GM19351 (cell line): Measurements from ENCODE around the gene UBE2U.
"Not testable (repeated sequence)": the region's sequence is repeated elsewhere in the genome, so short reads cannot be mapped to it uniquely, and the experiment has no call there.

ENCODE experiments used
- ATAC-seq: cut with Tn5 transposase; IDR thresholded peaks from one replicate; pipeline ENCODE4 v1.9.1; 2021; ENCODE audit warnings: mild to moderate bottlenecking, moderate library complexity; ENCODE audit not compliant: unreplicated experiment

Gene UBE2U

DNA sequence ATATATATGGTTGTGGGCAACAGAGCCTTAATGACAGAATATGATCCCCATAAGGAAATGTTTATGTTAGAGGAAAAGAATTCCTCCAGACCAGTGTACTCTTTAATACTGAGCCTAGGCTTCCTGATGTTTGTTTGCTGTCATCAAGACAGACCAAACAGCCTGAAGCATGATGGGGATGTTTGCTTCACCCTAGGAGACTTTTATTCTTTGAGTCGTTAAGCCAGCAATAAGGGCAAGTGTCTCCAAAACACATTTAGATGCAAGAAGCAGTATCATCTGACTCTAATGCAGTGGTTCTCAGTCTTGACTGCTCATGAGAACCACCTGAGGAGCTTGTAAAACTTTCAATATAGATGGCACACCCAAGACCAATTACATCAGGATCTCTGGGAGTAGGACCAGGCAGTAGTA, 33.1 kb downstream of the UBE2U start:
- ATAC-seq = no peak

DNA sequence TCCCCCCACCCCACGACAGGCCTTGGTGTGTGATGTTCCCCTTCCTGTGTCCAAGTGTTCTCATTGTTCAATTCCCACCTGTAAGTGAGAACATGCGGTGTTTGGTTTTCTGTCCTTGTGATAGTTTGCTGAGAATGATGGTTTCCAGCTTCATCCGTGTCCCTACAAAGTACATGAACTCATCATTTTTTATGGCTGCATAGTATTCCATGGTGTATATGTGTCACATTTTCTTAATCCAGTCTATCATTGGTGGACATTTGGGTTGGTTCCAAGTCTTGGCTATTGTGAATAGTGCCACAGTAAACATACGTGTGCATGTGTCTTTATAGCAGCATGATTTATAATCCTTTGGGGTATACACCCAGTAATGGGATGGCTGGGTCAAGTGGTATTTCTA, 36.1 kb downstream of the UBE2U start:
- not testable (repeated sequence) for ATAC-seq

DNA sequence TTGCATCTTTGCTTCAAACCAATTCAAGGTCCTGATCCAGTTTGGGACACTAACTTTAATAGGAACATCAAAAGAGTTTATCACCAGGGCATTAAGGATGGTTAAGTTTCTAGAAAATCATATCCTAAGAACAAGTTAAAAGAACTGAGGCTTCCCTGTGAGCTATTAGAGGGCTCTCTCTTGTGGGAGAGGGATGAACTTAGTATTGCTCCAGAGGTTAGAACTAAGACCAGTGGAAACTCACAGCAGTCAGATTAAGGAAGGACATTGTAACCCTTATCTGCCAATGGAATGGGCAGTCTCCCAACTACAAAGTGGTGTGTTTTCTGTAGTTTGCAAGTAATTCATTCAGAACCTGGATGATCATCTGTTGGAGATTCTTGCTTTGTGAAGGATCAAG, 36.8 kb downstream of the UBE2U start:
- ATAC-seq = no peak

DNA sequence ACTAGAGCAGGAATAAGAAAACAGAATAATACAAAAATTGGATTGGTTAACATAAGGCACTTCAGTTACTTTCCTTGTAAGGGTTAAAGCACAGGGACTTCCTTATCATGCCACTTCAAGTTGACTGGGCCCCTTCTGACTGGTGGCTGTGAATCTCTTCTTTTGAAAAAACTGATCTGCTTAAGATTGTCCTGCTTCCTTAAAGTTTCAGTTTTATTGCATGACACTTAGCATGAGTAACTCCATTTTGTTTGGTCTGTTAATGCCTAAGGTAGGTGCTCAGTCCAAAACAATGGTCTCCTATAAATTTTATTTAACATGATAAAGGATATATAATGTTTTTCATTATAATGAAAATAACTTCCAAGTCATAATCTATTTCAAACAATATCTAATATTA, 37.6 kb downstream of the UBE2U start:
- no peak for ATAC-seq

DNA sequence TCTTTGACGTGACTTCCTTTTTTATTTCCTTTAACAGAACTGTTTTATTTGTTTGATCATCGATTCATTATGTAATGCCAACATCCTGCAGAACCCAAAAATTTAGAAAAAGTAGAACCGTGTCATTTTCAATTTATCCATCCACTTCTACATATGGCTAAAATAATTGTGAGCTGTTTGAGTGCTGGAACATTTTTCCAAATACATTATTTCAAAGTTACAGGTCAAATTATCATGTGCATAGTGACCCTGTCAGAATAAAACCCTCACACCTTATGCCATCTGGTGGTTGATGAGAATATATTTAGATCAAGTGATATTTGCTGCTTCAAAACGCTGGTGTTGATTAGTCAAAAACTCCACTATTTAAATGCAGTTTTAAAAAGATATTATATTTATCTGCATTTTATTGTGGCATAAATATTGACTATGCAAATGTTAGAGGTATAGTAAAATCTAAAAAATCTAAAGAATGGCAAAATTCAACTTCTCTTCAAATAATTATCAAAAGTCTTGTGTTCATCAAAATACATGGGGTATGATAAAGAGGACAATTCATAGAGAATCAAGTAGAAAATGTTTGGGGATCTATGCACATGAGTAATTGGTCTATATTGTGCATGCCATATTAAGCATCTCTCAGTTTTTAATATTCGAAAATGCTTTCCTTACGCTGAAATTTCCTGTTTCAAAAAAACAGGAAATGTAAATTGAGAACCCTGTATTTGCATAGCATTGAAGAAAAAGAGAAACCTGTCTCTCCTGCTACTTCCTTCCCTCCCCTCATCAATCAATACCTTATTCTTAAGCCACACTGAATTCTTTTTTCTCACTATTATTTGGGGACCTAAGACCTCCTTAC, 39.7 kb downstream of the UBE2U start:
- ATAC-seq = peak; percentile 52

DNA sequence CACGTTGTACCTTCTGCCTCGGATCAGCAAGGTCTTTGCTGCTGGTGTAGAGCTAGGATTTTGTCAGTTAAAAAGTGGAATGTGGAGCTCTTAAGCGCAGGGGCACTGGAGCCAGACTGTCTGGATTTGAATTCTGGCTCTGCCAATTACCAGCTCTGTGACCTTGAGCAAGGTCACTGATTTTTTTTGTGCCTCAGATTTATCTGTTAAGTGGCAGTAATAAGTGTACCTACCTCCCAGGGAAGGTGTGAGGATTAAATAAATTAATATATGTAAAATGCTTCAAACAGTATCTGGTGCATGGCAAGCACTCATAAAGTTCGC, 40.3 kb downstream of the UBE2U start:
- peak; percentile 5 for ATAC-seq

DNA sequence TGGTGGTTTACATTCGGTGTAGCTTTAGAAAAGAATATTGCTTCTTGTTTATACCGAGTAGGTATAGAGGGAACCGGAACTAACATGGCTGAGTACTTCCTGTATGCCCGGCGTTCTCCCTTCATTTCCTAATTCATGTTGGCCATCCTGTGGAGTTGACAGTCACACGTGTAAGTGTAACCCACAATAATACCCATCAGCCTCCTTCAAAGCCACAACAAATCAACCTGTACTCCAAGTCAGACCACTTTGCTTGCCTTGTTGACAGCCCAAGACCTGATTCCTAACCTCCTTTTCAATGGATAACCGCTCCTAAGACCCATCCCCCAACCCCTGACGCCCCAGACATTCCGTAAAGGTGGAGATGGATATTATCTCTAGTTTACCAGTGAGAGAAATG, 42.1 kb downstream of the UBE2U start:
- no peak for ATAC-seq

DNA sequence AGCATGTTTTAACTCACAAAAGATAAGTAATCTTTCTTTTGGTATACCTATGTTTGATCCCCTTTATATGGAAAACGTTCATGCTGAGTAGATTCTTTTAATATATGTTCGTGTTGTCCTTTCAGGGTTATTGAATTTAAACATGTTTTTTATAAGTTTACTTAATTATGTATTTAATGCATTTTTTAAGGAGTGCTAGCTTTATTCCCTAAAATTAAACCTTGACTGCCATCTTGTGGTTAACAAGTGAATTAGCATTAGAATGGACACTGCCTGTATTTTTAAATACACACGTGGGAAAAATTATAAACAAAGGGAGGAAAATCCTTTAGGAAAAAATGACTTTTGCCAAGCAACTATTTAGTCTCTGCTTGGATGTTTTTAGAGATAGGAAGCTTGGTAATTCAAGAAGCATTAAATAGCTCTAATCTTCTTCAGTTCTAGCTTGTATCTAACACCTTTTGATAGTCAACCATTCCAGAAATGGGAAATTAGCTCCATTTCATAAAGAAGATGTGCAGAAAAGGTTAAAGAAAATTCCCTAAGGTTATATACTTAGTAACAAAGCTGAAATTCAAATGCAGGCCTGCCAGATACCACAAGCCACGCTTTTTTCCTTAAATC, 43.0 kb downstream of the UBE2U start:
- no peak for ATAC-seq

DNA sequence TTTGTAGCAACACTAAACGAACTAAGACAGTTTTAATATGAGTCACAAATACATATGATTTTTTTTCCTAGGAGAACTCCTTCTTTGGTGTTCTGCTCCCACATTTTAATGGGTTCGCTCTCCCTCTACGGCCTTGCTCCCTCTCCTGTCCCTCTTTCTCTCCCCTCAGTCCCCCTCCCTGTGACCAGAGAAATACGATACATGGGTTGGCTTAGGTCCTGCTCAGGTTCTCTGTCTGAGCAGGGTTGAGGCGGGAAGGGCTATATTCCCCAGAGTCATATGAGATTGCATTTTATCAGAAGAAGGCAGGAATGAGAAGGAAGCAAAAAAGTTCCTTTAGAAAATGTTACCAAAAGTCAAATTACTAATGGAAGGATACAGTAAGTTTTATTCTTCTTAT, 44.6 kb downstream of the UBE2U start:
- no peak for ATAC-seq

DNA sequence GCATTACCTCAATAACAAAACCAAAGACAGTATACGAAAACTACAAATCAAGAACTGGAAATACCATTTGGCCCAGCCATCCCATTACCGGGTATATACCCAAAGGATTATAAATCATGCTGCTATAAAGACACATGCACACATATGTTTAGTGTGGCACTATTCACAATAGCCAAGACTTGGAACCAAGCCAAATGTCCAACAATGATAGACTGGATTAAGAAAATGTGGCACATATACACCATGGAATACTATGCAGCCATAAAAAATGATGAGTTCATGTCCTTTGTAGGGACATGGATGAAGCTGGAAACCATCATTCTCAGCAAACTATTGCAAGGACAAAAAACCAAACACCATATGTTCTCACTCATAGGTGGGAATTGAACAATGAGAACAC, 47.0 kb downstream of the UBE2U start:
- not testable (repeated sequence) for ATAC-seq

DNA sequence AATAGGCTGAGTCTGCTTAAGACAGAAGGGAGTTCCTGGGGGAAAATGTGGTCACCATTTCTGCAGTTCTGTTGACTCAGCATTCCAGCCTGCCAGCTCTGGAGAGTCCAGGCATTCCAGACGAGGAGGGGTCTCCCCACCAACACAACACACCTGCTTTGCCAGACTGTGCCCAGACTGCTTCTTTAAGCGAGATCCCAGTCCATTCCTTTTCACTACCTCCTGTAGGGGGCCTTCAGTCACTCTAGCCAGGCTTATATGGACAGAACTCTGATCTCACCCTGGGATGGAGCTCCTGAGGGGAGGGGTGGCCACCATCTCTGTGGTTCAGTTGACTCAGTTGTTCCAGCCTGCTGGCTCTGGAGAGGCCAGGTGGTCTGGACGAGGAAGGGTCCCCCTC, 48.5 kb downstream of the UBE2U start:
- ATAC-seq = no peak

DNA sequence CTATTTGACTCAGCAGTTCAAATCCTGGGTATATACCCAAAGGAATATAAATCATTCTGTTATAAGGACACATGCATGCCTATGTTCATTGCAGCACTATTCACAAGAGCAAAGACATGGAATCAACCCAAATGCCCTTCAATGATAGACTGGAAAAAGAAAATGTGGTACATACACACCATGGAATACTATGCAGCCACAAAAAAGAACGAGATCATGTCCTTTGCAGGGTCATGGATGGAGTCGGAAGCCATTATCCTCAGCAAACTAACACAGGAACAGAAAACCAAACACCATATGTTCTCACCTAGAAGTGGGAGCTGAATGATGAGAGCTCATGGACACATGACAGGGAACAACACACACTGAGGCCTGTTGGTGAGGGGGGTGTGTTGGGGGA, 53.8 kb downstream of the UBE2U start:
- ATAC-seq = not testable (repeated sequence)

DNA sequence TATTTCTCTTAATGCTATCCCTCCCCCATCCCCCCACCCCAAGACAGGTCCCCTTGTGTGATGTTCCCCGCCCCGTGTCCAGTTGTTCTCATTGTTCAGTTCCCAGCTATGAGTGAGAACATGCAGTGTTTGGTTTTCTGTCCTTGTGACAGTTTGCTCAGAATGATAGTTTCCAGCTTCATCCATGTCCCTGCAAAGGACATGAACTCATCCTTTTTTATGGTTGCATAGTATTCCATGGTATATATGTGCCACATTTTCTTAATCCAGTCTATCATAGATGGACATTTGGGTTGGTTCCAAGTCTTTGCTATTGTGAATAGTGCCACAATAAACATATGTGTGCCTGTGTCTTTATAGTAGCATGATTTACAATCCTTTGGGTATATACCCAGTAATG, 55.0 kb downstream of the UBE2U start:
- not testable (repeated sequence) for ATAC-seq

DNA sequence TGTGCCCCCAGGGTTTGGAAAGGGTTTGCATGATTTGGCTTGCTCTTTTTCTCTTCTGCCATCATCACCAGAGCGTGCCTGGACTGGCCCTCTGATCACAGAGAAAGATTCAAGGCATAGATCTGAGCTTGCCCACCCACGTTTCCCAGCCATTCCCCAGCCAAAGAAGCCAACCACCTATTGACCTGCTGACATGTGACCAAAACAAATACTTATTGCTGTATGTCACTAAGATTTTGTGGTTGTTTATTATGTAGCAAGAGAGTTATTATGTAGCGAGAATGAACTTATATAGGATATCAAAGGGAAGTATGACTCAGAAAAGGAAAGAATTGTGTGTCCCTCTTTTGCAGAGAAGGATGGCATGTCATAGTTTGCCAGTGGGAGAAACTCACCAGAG, 59.9 kb downstream of the UBE2U start:
- no peak for ATAC-seq

DNA sequence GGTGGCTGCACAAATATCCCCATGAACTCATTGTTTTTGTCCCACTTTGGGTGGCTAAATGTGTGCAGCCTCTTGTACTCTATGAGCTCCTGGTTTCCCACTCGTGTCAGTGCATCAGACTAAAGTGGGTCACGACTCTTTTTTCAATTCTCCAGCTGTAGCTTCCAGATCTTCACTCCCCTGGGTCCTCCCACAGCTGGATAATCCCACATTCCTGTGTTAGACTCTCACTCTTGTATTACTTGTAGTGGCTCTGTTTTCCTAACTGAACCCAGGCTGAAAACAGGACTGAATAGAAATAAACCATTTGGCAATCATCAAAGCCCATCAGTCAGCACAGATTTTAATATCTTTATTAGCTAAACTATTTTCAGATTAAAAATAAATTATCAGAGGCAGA, 60.4 kb downstream of the UBE2U start:
- no peak for ATAC-seq

DNA sequence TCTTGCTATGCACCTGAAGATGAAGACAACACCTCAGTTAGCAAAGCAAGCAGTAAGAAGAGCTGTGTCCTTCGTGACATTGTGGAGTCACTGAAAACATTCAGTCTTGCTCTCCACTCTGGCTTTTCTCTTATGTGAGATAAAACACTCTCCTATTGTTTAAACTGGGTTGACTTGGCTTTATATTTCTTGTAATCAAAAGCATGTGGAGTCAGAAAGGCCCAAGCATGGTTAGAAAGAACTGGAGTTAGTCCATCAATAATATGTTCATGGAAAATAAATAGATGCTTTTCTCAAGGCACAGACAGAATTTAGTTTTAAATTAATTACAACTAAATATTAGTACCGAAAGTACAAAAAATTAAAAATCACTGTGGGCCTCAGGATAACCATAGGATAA, 61.7 kb downstream of the UBE2U start:
- ATAC-seq = no peak

DNA sequence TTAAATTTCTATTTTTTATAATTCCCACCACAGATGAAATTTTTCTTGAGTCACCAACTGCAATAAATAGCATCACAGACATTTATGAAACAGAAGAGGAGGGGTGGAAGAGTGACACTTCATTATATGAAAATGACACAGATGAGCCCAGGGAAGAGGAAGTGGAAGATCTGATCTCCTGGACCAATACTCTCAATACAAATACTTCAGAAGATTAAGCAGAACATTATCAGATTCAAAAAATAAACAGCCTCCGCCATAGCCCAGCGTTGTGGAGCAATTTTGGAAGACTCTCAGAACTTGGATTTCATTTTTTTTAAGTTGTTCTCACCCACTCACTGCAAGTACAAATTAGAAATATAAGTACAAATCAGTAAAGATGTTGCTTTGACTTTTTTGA, 63.6 kb downstream of the UBE2U start:
- ATAC-seq = no peak

DNA sequence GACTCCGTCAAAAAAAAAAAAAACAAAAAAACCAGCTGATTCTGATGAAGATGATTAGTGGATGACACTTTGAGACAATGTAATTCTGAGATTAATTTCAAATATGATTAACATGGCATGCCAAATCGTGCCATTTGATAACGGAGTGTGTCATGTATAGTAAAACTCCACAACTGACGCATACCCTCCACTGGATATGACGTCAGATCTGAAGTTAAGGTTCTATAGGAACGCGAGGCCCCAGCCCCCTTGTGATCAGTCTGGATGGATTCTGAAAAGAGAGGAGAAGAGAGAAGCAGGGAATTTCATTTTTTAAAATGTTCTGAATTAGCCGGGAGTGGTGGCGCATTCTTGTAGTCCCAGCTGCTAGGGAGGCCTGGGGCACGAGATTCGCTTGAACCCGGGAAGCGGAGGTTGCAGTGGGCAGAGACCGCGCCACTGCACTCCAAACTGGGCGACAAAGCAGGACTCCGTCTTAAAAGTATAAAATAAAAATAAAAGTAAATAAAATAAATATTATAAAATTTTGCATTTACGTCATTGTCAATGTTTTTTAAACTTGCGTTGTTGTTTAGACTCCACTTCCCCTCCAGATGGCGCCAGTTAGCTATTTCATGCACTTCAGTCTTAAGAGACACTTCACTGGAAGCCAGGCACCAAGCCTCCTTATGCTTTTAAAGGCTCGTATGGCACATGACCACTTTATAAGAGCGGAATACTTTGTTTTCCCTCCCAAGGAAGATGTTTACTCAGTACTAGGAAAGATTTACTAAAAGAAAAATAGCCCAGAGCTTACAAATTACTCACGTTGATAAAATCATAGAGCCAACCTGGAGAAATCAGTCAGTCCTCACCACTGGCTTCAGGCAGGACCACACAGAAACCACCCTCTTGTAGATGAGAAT, 65.5 kb downstream of the UBE2U start:
- peak; percentile 94 for ATAC-seq

DNA sequence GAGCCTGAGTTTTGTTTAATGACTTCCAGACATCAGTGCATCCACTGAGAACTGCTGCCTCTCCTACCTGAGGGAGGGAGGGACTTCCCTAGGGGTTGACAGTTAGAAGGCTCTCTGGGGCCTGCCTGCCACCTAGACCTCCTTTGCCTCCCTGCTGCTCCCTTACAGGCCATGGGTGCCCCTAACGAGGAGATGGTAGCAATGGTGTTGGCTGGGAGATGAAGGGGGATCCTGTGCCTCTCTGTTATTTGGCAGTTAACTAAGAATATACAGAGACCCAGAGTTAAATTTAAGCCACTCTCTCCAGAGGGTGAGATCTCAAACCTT, 66.1 kb downstream of the UBE2U start:
- ATAC-seq = peak; percentile 33

DNA sequence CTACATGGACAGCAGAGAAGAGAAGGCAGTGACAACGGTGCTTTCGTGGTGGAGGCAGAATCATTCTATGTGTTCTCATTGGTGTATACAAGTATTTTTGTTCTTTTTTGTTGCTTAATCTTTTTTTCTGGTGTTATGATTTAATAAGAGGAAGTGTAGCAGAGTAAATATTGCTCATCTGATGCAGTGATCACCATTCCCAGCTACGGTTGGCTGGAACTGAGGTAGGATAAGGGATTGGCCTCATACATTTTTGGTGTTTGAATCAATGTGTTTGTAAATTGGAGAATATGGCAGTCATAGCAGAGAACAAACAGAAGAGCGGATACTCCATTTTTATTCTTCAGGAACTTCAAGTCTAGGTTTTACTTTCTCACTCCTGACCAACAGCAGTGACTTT, 76.6 kb downstream of the UBE2U start:
- no peak for ATAC-seq

DNA sequence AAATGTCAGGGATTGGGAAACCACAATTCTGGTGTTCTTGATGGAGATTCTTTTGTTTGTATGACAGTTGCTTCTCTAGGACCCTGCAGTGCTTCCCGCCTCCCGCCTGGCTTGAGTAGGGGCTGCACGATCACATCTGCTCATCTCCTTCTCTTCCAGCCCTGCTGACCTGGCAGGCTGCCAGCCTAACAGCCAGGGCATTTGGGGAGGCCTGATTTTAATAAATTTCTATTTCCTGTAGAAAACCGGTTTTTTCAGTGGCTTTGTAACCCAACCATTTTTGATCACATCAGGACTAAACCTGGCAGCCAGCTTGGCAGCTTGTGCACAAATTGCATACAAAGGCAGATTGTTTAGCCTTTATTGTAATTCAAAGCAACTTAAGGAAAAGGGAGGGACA, 78.9 kb downstream of the UBE2U start:
- no peak for ATAC-seq

DNA sequence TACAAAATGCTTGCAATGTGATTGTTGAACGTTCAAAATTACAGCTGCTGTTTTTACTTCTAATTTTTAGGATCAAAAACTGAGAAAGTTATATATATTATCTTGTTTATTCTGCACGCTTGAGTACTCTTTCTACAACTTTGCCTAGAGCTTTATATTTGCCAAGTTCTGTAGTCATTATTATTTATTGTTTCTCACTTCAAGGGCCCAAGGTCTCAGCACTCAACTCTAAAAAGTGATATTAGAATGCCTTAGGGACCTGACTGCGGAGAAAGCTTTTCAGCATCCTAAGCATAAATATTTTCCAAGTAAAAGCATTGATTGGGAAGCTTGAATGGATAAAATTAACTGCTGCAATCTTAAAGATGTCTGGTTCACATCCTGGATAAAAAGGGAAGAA, 83.6 kb downstream of the UBE2U start:
- no peak for ATAC-seq
